ENCODE results near the gene C10orf71. TPM values are rescaled to one million over a fixed set of nuclear protein-coding genes. Genes with fewer than 3 reads are reported as not detected.

The C10orf71 gene
- total RNA-seq, 1 donor from 2014 or later, result not detected

DNA sequence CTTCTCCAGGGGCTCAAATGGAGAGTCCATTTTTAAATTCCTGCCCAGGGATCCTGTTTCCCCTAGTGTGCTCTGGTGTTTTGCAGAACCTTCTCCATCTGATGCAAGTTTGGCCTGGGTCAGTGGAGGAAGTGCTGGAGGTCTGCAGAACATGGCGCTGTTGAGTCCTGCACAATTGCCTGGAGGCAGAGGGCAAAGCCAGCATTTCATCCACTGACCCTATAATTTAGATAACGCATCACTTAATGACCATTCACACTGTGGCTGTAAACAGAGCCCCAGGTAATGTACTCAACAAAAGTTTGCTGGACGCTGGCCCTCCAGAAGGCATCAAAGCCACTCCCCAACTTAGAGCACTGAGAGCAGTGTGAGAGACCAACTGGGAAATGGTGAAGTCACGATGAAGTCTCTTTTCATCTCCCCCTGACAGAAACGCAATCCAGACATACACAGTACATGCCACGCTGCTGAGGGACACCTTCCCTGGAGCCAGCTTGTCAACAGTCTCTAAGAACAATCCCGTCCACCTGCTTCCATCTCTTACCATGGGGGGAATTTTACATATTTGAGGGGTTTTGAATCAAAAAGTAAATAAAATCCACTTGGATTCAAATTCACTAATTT is 13.4 kb downstream of the C10orf71 start:
- intact Hi-C loops (cut with micrococcal nuclease), result no loop called here

- intact Hi-C loops (cut with micrococcal nuclease), result no loop called here
Observed at GRCh38 chr10:49313501-49314070, 14.6 kb downstream of the C10orf71 start.

DNA sequence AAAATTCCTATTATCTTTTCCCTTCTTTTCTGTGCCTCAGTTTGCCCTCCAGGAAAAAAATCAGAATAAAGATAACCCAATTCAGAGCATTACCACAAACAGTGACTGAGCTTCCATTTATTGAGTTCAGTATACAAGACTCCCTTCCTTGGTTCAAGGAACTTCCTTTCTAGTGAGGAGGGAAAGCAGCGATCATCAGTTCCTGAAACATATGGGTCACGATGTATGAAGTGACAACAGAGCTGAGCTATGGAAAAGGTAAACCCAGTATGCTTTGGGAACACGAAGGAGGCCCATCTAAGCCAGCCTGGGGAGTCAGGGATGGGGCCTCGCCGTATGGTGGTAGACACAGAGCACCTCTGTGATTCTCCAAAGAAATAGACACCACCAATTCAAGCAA is 15.8 kb downstream of the C10orf71 start:
- intact Hi-C loops (cut with micrococcal nuclease), result no loop called here

GRCh38 chr10:49318028-49318427 is 19.1 kb downstream of the C10orf71 start:
- intact Hi-C loops (cut with micrococcal nuclease), result no loop called here

GRCh38 chr10:49318755-49319154 is 19.8 kb downstream of the C10orf71 start:
- intact Hi-C loops (cut with micrococcal nuclease), result no loop called here

- intact Hi-C loops (cut with micrococcal nuclease), result no loop called here
Observed at GRCh38 chr10:49319206-49319605, 20.2 kb downstream of the C10orf71 start.

DNA sequence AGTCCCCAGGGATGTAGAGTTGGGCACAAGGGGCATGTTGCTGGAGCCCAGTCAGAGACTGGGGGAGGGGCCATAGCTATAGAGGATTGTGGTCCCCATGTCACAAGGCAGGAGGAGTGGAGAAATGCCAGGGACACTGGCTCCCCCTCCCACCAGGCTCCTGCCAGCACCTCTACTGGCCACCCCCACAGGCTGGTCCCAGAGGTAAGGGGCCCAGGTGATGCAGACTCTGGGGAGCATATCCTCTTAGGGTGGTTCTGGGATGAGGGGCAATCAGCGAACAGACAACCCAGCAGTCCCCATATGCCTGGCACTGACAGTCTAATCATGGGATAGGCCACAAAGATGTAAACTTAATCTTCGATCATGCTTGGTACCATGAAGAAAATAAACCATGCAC is 21.2 kb downstream of the C10orf71 start:
- intact Hi-C loops (cut with micrococcal nuclease), result no loop called here

DNA sequence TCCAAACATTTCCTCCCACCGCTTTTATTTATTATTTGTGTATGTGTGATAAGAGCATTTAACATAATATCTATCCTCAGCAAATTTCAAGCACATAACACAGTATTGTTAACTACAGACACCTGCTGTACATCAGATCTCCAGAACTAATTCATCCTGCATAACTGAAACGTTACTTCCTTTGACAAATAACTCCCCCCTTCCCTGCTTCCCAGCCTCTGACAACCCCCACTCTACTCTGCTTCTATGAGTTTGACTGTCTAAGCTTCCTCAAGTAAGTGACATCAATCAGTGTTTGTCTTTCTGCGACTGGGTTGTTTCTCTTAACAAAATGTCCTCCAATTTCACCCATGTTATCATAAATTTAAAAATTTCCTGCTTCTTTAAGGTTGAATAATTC is 22.1 kb downstream of the C10orf71 start:
- intact Hi-C loops (cut with micrococcal nuclease), result no loop called here

- intact Hi-C loops (cut with micrococcal nuclease), result no loop called here
Observed at GRCh38 chr10:49322371-49323170, 23.6 kb downstream of the C10orf71 start.

DNA sequence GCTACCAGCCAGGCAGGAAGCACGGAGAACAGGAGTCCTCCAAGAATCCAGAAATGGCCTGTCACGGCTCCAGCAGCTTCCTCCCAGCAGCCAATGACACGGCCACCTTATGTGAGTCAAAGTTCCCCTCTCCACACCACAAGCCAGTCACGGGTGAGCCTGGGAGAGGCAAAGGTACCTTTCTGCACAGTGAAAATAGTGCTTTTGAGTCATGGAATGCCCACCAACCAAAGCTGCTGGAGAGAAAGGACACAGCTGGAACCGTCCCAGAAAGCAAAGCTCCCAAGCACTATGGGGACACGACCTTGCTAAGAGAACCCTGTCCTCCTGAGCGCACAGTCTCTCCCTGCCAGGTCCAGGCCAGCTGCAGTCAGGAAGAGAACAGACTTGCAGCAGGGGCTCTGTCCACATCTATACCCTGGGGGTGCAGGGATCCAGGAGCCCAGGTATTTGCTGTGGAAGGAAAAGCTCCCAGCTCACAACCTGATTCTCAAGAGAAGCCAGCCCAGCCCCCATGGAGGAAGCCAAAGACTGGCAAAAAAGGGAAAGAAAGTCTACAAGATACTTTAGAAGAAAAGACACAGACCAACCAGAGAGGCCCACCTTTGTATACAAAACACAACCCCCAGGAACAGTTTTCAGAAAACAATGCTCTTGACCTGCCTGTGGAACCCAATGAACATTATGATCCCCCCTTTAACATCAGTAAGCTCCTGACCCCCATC is 24.4 kb downstream of the C10orf71 start:
- intact Hi-C loops (cut with micrococcal nuclease), result no loop called here

- intact Hi-C loops (cut with micrococcal nuclease), result no loop called here
Observed at GRCh38 chr10:49323896-49324270, 24.9 kb downstream of the C10orf71 start.

- intact Hi-C loops (cut with micrococcal nuclease), result no loop called here
Observed at GRCh38 chr10:49324711-49325110, 25.7 kb downstream of the C10orf71 start.

GRCh38 chr10:49325131-49325915 is 26.4 kb downstream of the C10orf71 start:
- intact Hi-C loops (cut with micrococcal nuclease), result no loop called here

GRCh38 chr10:49325916-49326783 is 27.2 kb downstream of the C10orf71 start:
- intact Hi-C loops (cut with micrococcal nuclease), result no loop called here

DNA sequence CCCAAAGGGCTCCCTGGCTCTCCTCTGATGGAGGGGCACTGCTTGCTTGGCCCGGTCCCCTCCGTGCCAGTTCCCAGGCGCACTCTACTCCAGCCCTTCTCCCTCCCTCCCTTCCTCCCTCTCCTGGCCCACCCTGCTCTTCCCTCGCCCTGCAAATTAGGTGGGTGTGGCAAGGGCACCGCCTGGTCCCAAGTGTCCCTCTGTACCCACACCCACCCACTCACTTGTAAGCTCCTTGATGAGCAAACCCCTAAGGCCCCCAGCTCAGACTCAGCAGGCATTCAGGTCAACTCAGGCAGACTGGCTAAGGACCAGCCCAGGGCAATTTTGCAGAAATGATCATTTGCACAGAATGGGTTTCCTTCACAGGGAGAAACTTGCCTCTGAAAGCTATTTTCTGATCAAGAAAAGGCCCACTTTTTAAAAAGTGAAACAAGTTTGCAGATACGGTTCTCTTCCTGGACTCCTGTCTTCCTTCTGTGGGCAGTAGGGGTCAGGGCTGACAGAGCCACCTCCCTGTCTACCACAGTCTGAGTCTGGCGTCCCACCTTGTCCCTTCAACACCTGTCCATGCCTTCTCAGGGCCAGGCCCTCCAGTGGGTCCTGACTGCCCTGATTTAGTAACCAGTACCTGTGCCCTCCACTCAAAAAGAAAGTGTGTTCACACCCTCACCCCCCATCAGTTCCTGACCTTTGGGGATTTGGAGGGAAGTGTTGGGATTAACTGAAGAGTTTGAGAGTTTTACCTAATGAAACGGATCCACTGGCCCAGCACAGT is 28.3 kb downstream of the C10orf71 start:
- intact Hi-C loops (cut with micrococcal nuclease), result no loop called here

- intact Hi-C loops (cut with micrococcal nuclease), result no loop called here
Observed at GRCh38 chr10:49328401-49329145, 29.6 kb downstream of the C10orf71 start.

- intact Hi-C loops (cut with micrococcal nuclease), result no loop called here
Observed at GRCh38 chr10:49329146-49329505, 30.2 kb downstream of the C10orf71 start.

- intact Hi-C loops (cut with micrococcal nuclease), result no loop called here
Observed at GRCh38 chr10:49330127-49330665, 31.2 kb downstream of the C10orf71 start.

DNA sequence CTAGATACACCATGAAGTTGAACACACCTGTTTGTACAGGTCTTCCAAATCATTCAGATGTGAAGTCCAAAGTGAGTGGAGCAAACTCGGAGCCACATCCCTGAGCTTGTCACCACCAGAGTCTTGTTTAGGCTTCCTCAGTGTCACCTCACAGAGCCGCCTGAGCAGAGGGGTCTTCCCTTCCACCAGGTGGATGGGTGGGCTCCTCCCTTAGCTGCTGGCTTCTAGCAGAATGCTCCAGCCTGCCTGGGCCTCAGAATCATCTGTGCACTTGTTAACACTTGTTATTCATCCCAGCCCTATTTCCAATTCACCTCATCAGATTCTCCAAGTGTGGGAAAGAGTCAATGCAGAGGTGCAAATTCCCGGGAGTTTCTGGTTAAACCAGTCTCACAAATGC is 32.5 kb downstream of the C10orf71 start:
- intact Hi-C loops (cut with micrococcal nuclease), result no loop called here

Measured in T-helper 2 cell treated with Interferon-gamma antibody and Interleukin-4, amounts not matched to agents 100 ng/mL and 5 ng/mL, for 36 hours (primary cell).